Measurements from ENCODE around the gene ADAMTS16. TPM values are rescaled to one million over a fixed set of nuclear protein-coding genes. Genes with fewer than 3 reads are reported as not detected.

Gene ADAMTS16
- total RNA-seq, 4 donors from 2014 or later, result not detected

DNA sequence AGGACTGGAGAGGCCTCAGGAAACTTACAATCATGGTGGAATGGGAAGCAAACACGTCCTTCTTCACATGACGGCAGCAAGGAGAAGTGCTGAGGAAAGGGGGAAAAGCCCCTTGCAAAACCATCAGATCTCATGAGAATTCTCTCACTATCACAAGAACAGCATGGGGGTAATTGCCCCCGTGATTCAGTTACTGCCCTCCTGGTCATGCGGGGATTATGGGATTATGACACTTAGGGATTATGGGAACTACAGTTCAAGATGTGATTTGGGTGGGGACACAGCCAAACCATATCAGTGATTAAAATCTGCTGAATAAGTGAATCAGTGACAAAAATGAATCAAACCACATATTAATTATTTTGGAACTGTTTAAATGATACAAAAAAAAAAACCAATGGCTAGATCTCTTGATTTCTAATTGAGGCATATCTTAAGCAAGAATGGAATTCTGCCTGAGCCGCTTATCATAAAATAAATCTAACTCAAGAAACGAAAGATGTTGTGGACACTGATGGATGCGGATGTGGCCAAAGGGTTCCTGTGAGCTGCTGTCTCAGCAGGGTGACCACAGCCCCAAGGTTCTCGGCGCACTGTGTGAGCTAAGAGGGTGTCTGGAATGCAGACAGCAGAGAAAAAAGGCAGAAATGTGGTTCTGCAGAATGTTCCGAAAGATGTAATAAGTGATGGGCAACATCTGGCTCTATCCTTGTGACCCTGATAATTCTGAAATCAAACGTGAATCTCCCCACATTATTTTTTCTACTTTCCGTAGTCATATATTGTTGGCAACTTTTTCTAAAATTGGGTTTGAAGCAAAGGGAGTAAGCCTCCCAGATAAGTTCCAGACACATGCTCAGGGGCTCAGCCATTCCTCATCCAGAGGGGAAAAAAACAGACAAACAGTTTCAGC, 175.2 kb downstream of the ADAMTS16 start:
- peak overlapping the region; percentile 47 to 82 (median 77) for H3K27ac ChIP-seq
- ATAC-seq (no peak), DNase-seq (no peak)
- in situ Hi-C loops (cut with MboI; ENCODE audit: low sequenced_read_pairs in 4 of 4), result no loop called here
- intact Hi-C loops (cut with DNase I; ENCODE audit: low total_unique reads), result loop anchor here (2.0 to 10.0 kb wide), 2 partner anchors 25 to 161 kb away; no protein-coding TSS in a partner anchor
- H3K4me3 ChIP-seq, result no peak overlapping the region
- H3K9me3 ChIP-seq, result no peaks in the 10 kb centered on the region
- TF ChIP-seq POLR2A (IDR thresholded peaks at IDR 0.05), result no peak
- TF ChIP-seq, protein P1, sequence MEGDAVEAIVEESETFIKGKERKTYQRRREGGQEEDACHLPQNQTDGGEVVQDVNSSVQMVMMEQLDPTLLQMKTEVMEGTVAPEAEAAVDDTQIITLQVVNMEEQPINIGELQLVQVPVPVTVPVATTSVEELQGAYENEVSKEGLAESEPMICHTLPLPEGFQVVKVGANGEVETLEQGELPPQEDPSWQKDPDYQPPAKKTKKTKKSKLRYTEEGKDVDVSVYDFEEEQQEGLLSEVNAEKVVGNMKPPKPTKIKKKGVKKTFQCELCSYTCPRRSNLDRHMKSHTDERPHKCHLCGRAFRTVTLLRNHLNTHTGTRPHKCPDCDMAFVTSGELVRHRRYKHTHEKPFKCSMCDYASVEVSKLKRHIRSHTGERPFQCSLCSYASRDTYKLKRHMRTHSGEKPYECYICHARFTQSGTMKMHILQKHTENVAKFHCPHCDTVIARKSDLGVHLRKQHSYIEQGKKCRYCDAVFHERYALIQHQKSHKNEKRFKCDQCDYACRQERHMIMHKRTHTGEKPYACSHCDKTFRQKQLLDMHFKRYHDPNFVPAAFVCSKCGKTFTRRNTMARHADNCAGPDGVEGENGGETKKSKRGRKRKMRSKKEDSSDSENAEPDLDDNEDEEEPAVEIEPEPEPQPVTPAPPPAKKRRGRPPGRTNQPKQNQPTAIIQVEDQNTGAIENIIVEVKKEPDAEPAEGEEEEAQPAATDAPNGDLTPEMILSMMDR (IDR thresholded peaks at IDR 0.05 in 4 of 5, conservative IDR thresholded peaks at IDR 0.05 in 1 of 5), result no peak
- H3K36me3 ChIP-seq, result no peaks in the 10 kb centered on the region
- H3K4me1 ChIP-seq, result peaks cover 42 to 48% of the 10 kb centered on the region in 2 donors
- no peaks in the 10 kb centered on the region for H3K27me3 ChIP-seq

DNA sequence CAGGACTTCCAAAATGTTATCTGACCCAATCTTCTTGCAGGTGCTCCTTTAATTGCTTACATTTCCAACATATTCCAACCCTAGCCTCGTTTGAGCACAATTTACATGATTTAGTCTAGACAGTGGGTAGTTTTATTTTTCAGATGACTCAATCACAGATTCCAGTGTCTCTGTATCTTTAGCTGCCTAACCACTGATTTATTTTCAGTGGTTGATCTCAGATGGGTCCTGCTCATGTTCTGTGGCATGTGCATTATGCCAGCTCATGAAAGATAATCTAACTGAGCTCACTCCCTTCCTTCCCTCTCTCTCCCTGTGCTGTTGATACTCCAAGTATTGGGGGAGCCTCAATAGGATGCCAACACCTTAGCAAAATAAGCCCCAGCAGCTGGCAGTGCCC, 176.2 kb downstream of the ADAMTS16 start:
- ATAC-seq (peak; percentile 85 to 87), DNase-seq (peak; percentile 22 to 32)
- TF ChIP-seq, protein P1 (IDR thresholded peaks at IDR 0.05 in 4 of 5, conservative IDR thresholded peaks at IDR 0.05 in 1 of 5), result no peak
- no peak for TF ChIP-seq POLR2A (IDR thresholded peaks at IDR 0.05)
- intact Hi-C loops (cut with DNase I; ENCODE audit: low total_unique reads), result loop anchor here (10.0 kb wide), 1 partner anchor 162 kb away; no protein-coding TSS in a partner anchor
- H3K27ac ChIP-seq, result peak overlapping the region; percentile 69 to 82 (median 77)
- H3K36me3 ChIP-seq, result no peaks in the 10 kb centered on the region
- no peak overlapping the region for H3K4me3 ChIP-seq
- in situ Hi-C loops (cut with MboI; ENCODE audit: low sequenced_read_pairs in 4 of 4), result no loop called here
- no peaks in the 10 kb centered on the region for H3K9me3 ChIP-seq
- no peaks in the 10 kb centered on the region for H3K27me3 ChIP-seq
- peaks cover 42 to 48% of the 10 kb centered on the region in 2 donors for H3K4me1 ChIP-seq

- H3K27ac ChIP-seq, result peak overlapping the region in 1 of 4 donors; percentile 82
- ATAC-seq, result no peak
- TF ChIP-seq, protein P1 (IDR thresholded peaks at IDR 0.05 in 4 of 5, conservative IDR thresholded peaks at IDR 0.05 in 1 of 5), result no peak
- TF ChIP-seq POLR2A (IDR thresholded peaks at IDR 0.05), result no peak
- H3K9me3 ChIP-seq, result no peaks in the 10 kb centered on the region
- in situ Hi-C loops (cut with MboI; ENCODE audit: low sequenced_read_pairs in 4 of 4), result no loop called here
- intact Hi-C loops (cut with DNase I; ENCODE audit: low total_unique reads), result loop anchor here (10.0 kb wide), 1 partner anchor 163 kb away; no protein-coding TSS in a partner anchor
- H3K4me3 ChIP-seq, result no peak overlapping the region
- no peaks in the 10 kb centered on the region for H3K27me3 ChIP-seq
- peaks cover 33 to 39% of the 10 kb centered on the region in 2 donors for H3K4me1 ChIP-seq
- no peak for DNase-seq
- no peaks in the 10 kb centered on the region for H3K36me3 ChIP-seq
Measured at GRCh38 chr5:5317976-5318375, 177.8 kb downstream of the ADAMTS16 start.

GRCh38 chr5:5318426-5319190, 178.5 kb downstream of the ADAMTS16 start:
- Histone ChIP-seq H3K27me3 (no peaks in the 10 kb centered on the region), H3K27ac (peak overlapping the region in 1 of 4 donors; percentile 82), H3K9me3 (no peaks in the 10 kb centered on the region), H3K4me3 (no peak overlapping the region), H3K36me3 (no peaks in the 10 kb centered on the region), H3K4me1 (peaks cover 29 to 34% of the 10 kb centered on the region in 2 donors)
- ATAC-seq (peak in 1 of 2 donors; percentile 38), DNase-seq (no peak)
- TF ChIP-seq, protein P1 (IDR thresholded peaks at IDR 0.05 in 4 of 5, conservative IDR thresholded peaks at IDR 0.05 in 1 of 5), result no peak
- no peak for TF ChIP-seq POLR2A (IDR thresholded peaks at IDR 0.05)
- in situ Hi-C loops (cut with MboI; ENCODE audit: low sequenced_read_pairs in 4 of 4), result no loop called here
- intact Hi-C loops (cut with DNase I; ENCODE audit: low total_unique reads), result loop anchor here (10.0 kb wide), 1 partner anchor 164 kb away; no protein-coding TSS in a partner anchor
